GM12873 (cell line): ENCODE data around the gene SLC16A9.

Experiments
- CTCF ChIP-seq: IDR thresholded peaks from 2 replicates; pipeline ENCODE4 v1.5.1; 2012; ENCODE audit warnings: low read depth, mild to moderate bottlenecking, moderate library complexity, low read length, control low read depth; ENCODE audit not compliant: insufficient read depth; ENCODE audit errors: missing control alignments

Gene SLC16A9

GRCh38 chr10:59623133-59624121 lies 86.2 kb downstream of the SLC16A9 start:
- no peak for TF ChIP-seq CTCF

- peak; percentile 50 for TF ChIP-seq CTCF
Observed at GRCh38 chr10:59622320-59623132, 87.1 kb downstream of the SLC16A9 start.

- no peak for TF ChIP-seq CTCF
Observed at GRCh38 chr10:59621771-59622170, 87.9 kb downstream of the SLC16A9 start.

- TF ChIP-seq CTCF: no peak
Observed at GRCh38 chr10:59618666-59619065, 91.0 kb downstream of the SLC16A9 start.

- no peak for TF ChIP-seq CTCF
Observed at GRCh38 chr10:59617996-59618395, 91.7 kb downstream of the SLC16A9 start.

GRCh38 chr10:59611048-59611447 lies 98.6 kb downstream of the SLC16A9 start:
- TF ChIP-seq CTCF: no peak

- TF ChIP-seq CTCF: no peak
Observed at GRCh38 chr10:59607970-59608369, 101.7 kb downstream of the SLC16A9 start.
